Type B pancreatic cell (in vitro differentiated cells): ENCODE results near the gene RNF4. TPM values are rescaled to one million over a fixed set of nuclear protein-coding genes. Genes with fewer than 3 reads are reported as not detected.

Experiments used
- DNase-seq: peaks from one replicate; pipeline ENCODE4 v3.0.0; 2021; ENCODE audit warnings: mixed read lengths; ENCODE audit not compliant: unreplicated experiment; ENCODE audit errors: extremely low spot score
- H3K27ac Mint-ChIP-seq: 2 replicates; pipeline ENCODE4 v1.8.0; 2021; ENCODE audit warnings: mild to moderate bottlenecking, mixed read lengths
- H3K27me3 Mint-ChIP-seq: 2 replicates; pipeline ENCODE4 v1.8.0; 2021; ENCODE audit warnings: mixed read lengths
- H3K36me3 Mint-ChIP-seq: 2 replicates; pipeline ENCODE4 v1.8.0; 2021; ENCODE audit warnings: mixed read lengths
- H3K4me1 Mint-ChIP-seq: one replicate; pipeline ENCODE4 v1.8.0; 2021; ENCODE audit warnings: mixed read lengths; ENCODE audit not compliant: unreplicated experiment
- H3K4me3 Mint-ChIP-seq: 2 replicates; pipeline ENCODE4 v1.8.0; 2021; ENCODE audit warnings: mild to moderate bottlenecking, mixed read lengths
- H3K9me3 Mint-ChIP-seq: 2 replicates; pipeline ENCODE4 v1.8.0; 2021; ENCODE audit warnings: mixed read lengths
- CTCF ChIP-seq: fragments of 200-600 bp; sonication (generic); conservative IDR thresholded peaks from 2 replicates; pipeline ENCODE4 v1.5.0; 2021; ENCODE audit warnings: antibody characterized with exemption, mild to moderate bottlenecking
- long read RNA-seq: library from polyadenylated mRNA; unstranded; transcript quantifications from one replicate; pipeline ENCODE4 v2.0.0, GENCODE V29; 2020
- total RNA-seq: library from RNA; stranded (reverse); gene quantifications from 2 replicates; pipeline ENCODE4 v1.2.1, GENCODE V29; 2021; ENCODE audit warnings: low replicate concordance

The RNF4 gene
- total RNA-seq: 55.9 and 61.4 TPM in 2 replicates
- long read RNA-seq, partial matches to known transcripts: 2 of 66 reads
- long read RNA-seq, other reads (novel, unspliced or antisense): 64 of 66 reads

GRCh38 chr4:2468456-2469191 lies at the start of gene RNF4:
Gene RNF4, plus strand, starts transcription at chr4:2469106. Its CDS starts 21,388 bp downstream, at chr4:2490494.
- Mint-ChIP-seq H3K4me3 (peak within 1 kb of the TSS; percentile 96), H3K9me3 (peaks cover 6% of the 10 kb centered on the region), H3K27ac (peak within 1 kb of the TSS; percentile 95), H3K4me1 (peaks cover 19% of the 10 kb centered on the region), H3K36me3 (peaks cover 29% of the 10 kb centered on the region), H3K27me3 (peaks cover 3% of the 10 kb centered on the region)
- DNase-seq: peak; percentile 91
- no peak for TF ChIP-seq CTCF

- no peaks in the 10 kb centered on the region for H3K36me3 Mint-ChIP-seq
- peak overlapping the region; percentile 87 for H3K4me3 Mint-ChIP-seq
- H3K27ac Mint-ChIP-seq: no peak overlapping the region
- H3K27me3 Mint-ChIP-seq: peaks cover 70% of the 10 kb centered on the region
- TF ChIP-seq CTCF: no peak
- no peak for DNase-seq
- H3K9me3 Mint-ChIP-seq: no peaks in the 10 kb centered on the region
- peaks cover 14% of the 10 kb centered on the region for H3K4me1 Mint-ChIP-seq
Observed at GRCh38 chr4:2419814-2420213, 49.1 kb upstream of the RNF4 start.

GRCh38 chr4:2421928-2422327 lies 47.0 kb upstream of the RNF4 start:
- DNase-seq: no peak
- Mint-ChIP-seq H3K27me3 (peaks cover 53% of the 10 kb centered on the region), H3K36me3 (no peaks in the 10 kb centered on the region), H3K4me1 (peaks cover 8% of the 10 kb centered on the region), H3K27ac (no peak overlapping the region), H3K4me3 (no peak overlapping the region), H3K9me3 (no peaks in the 10 kb centered on the region)
- no peak for TF ChIP-seq CTCF

GRCh38 chr4:2423066-2423465 lies 45.8 kb upstream of the RNF4 start:
- no peak overlapping the region for H3K4me3 Mint-ChIP-seq
- no peak overlapping the region for H3K27ac Mint-ChIP-seq
- TF ChIP-seq CTCF: no peak
- H3K36me3 Mint-ChIP-seq: no peaks in the 10 kb centered on the region
- H3K27me3 Mint-ChIP-seq: peaks cover 46% of the 10 kb centered on the region
- H3K4me1 Mint-ChIP-seq: peaks cover 8% of the 10 kb centered on the region
- no peaks in the 10 kb centered on the region for H3K9me3 Mint-ChIP-seq
- DNase-seq: no peak

- DNase-seq: no peak
- H3K4me3 Mint-ChIP-seq: no peak overlapping the region
- H3K9me3 Mint-ChIP-seq: no peaks in the 10 kb centered on the region
- peaks cover 45% of the 10 kb centered on the region for H3K27me3 Mint-ChIP-seq
- no peak overlapping the region for H3K27ac Mint-ChIP-seq
- TF ChIP-seq CTCF: no peak
- no peaks in the 10 kb centered on the region for H3K36me3 Mint-ChIP-seq
- H3K4me1 Mint-ChIP-seq: peaks cover 9% of the 10 kb centered on the region
Observed at GRCh38 chr4:2423695-2424094, 45.2 kb upstream of the RNF4 start.
